Measurements from ENCODE around the gene ZNF688. TPM values are rescaled to one million over a fixed set of nuclear protein-coding genes. Genes with fewer than 3 reads are reported as not detected.

The ZNF688 gene
- total and polyA plus RNA-seq, 2 of the 13 experiments (the other 11 are each of a cell fraction or from before 2014, with no cell fraction given), result 2.4 to 5.4 TPM

- TF ChIP-seq HIC2 (CRISPR knock-in tag; IDR thresholded peaks at IDR 0.05; ENCODE audit: low read depth) (peak; percentile 86; the same call in 1 of the 2 replicates), SIN3B (IDR thresholded peaks at IDR 0.05; ENCODE audit: low read length) (no peak), RBAK (CRISPR knock-in tag; IDR thresholded peaks at IDR 0.05) (peak; percentile 69; the same call in 1 of the 2 replicates), MXD3 (CRISPR knock-in tag; IDR thresholded peaks at IDR 0.05) (peak; percentile 65; the same call in 1 of the 2 replicates), ESRRA (CRISPR knock-in tag; IDR thresholded peaks at IDR 0.05; ENCODE audit: low read depth) (peak; percentile 75), ZFY (CRISPR knock-in tag; IDR thresholded peaks at IDR 0.05) (peak; percentile 94), NFKB2 (CRISPR knock-in tag; IDR thresholded peaks at IDR 0.05; ENCODE audit: borderline replicate concordance) (peak; percentile 87; the same call in 1 of the 2 replicates), ELF1 (CRISPR knock-in tag; IDR thresholded peaks at IDR 0.05) (peak; percentile 89), ZBTB20 (CRISPR knock-in tag; IDR thresholded peaks at IDR 0.05; ENCODE audit: borderline replicate concordance, low read depth) (peak; percentile 91; the same call in 1 of the 2 replicates), ZNF282 (IDR thresholded peaks at IDR 0.05; ENCODE audit: partially characterized antibody) (no peak), MNT (IDR thresholded peaks at IDR 0.05) (peak; percentile 64), HNRNPK (IDR thresholded peaks at IDR 0.05; ENCODE audit: low read depth, low read length, poor library complexity, severe bottlenecking) (peak; percentile 45), RAD21 (CRISPR knock-in tag; IDR thresholded peaks at IDR 0.05) (peak; percentile 47), FOXO4 (CRISPR knock-in tag; conservative IDR thresholded peaks at IDR 0.05) (peak; percentile 99), MLX (CRISPR knock-in tag; IDR thresholded peaks at IDR 0.05) (peak; percentile 10; the same call in 1 of the 2 replicates), CCAR2 (optimal IDR thresholded peaks at IDR 0.05; ENCODE audit: low read depth, low read length) (no peak), USF2 (IDR thresholded peaks at IDR 0.05; ENCODE audit: low read depth, low read length) (no peak), USF2 (CRISPR knock-in tag; IDR thresholded peaks at IDR 0.05; ENCODE audit: borderline replicate concordance) (peak; percentile 55; the same call in 1 of the 2 replicates), ZNF335 (CRISPR knock-in tag; IDR thresholded peaks at IDR 0.05) (peak; percentile 90)
Measured at GRCh38 chr16:30557957-30558788, 13.3 kb downstream of the ZNF688 start, which contains the start of gene ZNF764 (continued).

Measured in HepG2 (cell line).